Mesothelial cell of epicardium (in vitro differentiated cells): Measurements from ENCODE around the gene SYT5. TPM values are rescaled to one million over a fixed set of nuclear protein-coding genes. Genes with fewer than 3 reads are reported as not detected.

ENCODE experiments used
- DNase-seq, 2 experiments: peaks; one replicate each; pipeline ENCODE4 v3.0.0; 2021; ENCODE audit warnings: low spot score in 2 of 2; ENCODE audit not compliant: unreplicated experiment in 2 of 2
- H3K27ac Mint-ChIP-seq: 2 replicates; pipeline ENCODE4 v1.8.0; 2021; ENCODE audit warnings: mixed read lengths
- H3K27me3 Mint-ChIP-seq: 2 replicates; pipeline ENCODE4 v1.8.0; 2021; ENCODE audit warnings: low read depth, mixed read lengths
- H3K36me3 Mint-ChIP-seq: 2 replicates; pipeline ENCODE4 v1.8.0; 2021; ENCODE audit warnings: mixed read lengths
- H3K4me1 Mint-ChIP-seq: 2 replicates; pipeline ENCODE4 v1.8.0; 2021; ENCODE audit warnings: mixed read lengths
- H3K4me3 Mint-ChIP-seq: 2 replicates; pipeline ENCODE4 v1.8.0; 2021; ENCODE audit warnings: mild to moderate bottlenecking, moderate library complexity, mixed read lengths
- H3K9me3 Mint-ChIP-seq: 2 replicates; pipeline ENCODE4 v1.8.0; 2021; ENCODE audit warnings: mixed read lengths
- total RNA-seq: library from RNA; stranded (reverse); gene quantifications from 3 replicates; pipeline ENCODE4 v1.2.1, GENCODE V29; 2021
- TF ChIP-seq, protein P1 (sequence below): fragments of 200-600 bp; sonication (generic); IDR thresholded peaks from one replicate; pipeline ENCODE4 v1.5.0; 2021; ENCODE audit warnings: antibody characterized with exemption; ENCODE audit not compliant: unreplicated experiment

The SYT5 gene
- total RNA-seq, 1 donor from 2014 or later = 0.67 TPM

DNA sequence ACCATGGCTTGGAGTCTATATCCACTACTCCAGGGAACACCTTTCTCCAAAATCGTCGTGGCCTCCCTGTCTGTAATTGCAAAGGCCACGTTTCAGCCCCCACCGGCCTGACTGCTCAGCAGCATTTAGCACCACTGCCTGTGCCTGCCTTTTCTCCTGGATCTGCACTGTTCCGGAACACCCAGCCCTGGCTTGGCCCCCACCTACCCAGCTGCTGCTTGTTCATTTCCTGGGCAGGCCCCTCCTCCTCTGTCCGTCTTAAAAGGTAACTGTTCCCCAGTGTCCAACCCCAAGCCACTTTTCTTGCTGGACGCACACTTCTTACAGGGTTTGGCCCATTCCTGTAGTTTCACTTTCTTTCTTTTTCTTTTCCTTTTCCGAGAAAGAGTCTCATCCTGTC is 8.5 kb upstream of the SYT5 start:
- Mint-ChIP-seq H3K27ac (no peak overlapping the region), H3K4me3 (no peak overlapping the region)
- no peak for DNase-seq

DNA sequence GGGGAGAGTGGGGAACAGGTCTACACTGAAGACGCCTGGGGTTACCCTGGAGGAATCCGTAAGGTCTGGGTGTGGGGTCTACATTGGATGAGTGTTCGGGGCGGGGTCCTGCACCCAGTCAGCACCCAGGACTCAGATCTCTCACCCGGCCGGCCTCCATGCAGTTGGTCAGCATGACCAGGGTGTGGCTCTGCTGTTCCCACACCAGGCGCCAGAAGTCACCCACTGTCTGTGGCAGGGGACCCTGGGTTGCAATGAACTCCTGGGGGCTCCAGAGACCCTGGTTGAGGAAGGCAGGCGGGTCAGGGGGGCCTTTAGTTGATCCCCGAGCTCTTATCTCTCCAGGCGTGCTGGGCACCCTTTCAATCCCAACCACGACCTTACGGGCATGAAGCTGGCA is 6.0 kb upstream of the SYT5 start:
- Mint-ChIP-seq H3K27ac (no peak overlapping the region), H3K9me3 (no peaks in the 10 kb centered on the region), H3K4me1 (no peaks in the 10 kb centered on the region), H3K4me3 (no peak overlapping the region), H3K27me3 (peaks cover 55% of the 10 kb centered on the region), H3K36me3 (no peaks in the 10 kb centered on the region)
- no peak for DNase-seq
- TF ChIP-seq, protein P1, sequence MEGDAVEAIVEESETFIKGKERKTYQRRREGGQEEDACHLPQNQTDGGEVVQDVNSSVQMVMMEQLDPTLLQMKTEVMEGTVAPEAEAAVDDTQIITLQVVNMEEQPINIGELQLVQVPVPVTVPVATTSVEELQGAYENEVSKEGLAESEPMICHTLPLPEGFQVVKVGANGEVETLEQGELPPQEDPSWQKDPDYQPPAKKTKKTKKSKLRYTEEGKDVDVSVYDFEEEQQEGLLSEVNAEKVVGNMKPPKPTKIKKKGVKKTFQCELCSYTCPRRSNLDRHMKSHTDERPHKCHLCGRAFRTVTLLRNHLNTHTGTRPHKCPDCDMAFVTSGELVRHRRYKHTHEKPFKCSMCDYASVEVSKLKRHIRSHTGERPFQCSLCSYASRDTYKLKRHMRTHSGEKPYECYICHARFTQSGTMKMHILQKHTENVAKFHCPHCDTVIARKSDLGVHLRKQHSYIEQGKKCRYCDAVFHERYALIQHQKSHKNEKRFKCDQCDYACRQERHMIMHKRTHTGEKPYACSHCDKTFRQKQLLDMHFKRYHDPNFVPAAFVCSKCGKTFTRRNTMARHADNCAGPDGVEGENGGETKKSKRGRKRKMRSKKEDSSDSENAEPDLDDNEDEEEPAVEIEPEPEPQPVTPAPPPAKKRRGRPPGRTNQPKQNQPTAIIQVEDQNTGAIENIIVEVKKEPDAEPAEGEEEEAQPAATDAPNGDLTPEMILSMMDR = no peak

More for the DNA sequence above, 8.5 kb upstream of the SYT5 start:
- H3K9me3 Mint-ChIP-seq = no peaks in the 10 kb centered on the region
- TF ChIP-seq, protein P1 = no peak
- H3K27me3 Mint-ChIP-seq = peaks cover 45% of the 10 kb centered on the region
- no peaks in the 10 kb centered on the region for H3K36me3 Mint-ChIP-seq
- H3K4me1 Mint-ChIP-seq = no peaks in the 10 kb centered on the region

DNA sequence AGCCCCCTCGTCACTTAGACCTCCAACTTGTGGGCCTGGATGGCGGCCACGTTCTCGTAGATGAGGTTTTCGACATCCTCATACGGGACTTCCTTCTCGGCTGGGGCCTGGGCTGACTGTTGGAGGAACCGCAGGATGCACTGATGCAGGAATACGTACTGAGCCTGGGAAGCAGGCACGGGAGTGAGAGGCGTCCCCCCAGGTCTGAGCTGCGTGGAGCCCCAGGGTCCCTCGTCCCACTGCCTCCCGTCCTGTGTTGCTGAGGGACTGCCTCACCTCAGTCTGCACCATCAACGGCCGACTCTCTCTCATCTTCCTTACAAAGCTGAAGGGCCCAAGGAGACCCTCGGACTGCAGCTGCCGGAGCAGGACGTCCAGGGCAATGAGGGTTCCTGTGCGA is 1.7 kb upstream of the SYT5 start:
- Mint-ChIP-seq H3K4me3 (no peak overlapping the region), H3K4me1 (peaks cover 10% of the 10 kb centered on the region), H3K36me3 (no peaks in the 10 kb centered on the region), H3K9me3 (no peaks in the 10 kb centered on the region), H3K27ac (no peak overlapping the region), H3K27me3 (peaks cover 83% of the 10 kb centered on the region)
- no peak for DNase-seq
- TF ChIP-seq, protein P1 = no peak

DNA sequence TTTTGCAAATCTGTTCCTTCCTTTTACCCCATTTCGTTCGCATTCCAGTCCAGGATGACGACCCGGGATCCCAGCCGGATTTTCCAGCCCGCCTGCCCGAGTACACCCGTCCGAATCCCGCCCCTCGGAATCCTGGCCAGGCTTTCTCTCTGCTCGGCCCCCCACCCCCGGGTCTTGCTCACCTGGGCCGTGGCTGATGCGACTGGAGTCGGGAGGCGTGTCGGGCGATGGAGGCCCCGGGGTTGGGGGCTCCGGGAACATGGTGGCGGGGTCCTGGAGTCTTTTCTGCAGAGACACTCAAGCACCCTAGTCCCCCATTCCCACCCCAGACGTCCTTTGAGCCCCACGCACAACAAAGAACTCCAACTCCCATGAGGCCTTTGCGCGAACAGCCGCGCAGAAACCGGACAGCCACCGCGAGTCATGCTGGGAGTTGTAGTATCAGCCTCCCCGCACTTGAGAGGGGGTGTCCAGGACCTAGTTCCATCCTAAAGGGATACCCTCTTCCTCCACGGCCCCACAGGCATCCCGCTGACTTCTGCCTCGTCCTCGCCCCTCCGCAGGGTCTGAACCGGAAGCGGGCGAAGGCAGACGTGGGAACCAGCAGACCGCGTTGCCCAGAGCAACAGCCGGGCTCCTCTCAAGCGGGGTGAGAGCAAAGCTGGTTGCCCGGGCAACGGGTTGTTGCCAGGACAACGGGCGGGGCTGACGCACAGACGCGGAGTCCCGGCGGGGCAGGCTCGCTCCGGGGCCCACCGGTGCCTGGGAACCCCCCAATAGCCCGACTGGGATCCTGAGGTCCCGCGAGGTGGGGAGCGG is 1.1 kb downstream of the SYT5 start:
- H3K9me3 Mint-ChIP-seq = no peaks in the 10 kb centered on the region
- peak; percentile 65 to 84 for DNase-seq
- TF ChIP-seq, protein P1 = no peak
- peaks cover 10% of the 10 kb centered on the region for H3K4me1 Mint-ChIP-seq
- H3K4me3 Mint-ChIP-seq = peak overlapping the region; percentile 68
- peaks cover 91% of the 10 kb centered on the region for H3K27me3 Mint-ChIP-seq
- no peak overlapping the region for H3K27ac Mint-ChIP-seq
- H3K36me3 Mint-ChIP-seq = no peaks in the 10 kb centered on the region

DNA sequence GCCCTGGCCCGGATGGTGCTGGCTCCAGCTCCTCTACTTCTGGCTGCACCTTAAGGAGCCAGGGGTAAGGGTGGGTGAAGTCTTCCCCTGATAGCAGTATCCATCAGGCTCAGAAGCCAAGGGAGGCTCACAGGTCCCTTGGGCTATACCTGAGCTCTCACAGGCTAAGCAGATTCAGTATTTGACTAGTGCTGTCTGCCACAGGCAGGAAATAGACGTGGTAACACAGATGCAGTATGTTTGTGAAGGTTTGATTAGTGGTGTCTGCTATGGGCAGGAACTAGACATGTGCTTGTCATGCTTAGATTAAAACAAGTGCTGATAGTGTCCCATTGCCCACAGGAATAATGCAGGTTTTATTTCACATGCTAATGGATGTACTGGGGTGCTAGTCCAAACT is 4.0 kb downstream of the SYT5 start:
- peaks cover 18% of the 10 kb centered on the region for H3K4me1 Mint-ChIP-seq
- peaks cover 98% of the 10 kb centered on the region for H3K27me3 Mint-ChIP-seq
- H3K9me3 Mint-ChIP-seq = no peaks in the 10 kb centered on the region
- no peak overlapping the region for H3K27ac Mint-ChIP-seq
- no peak overlapping the region for H3K4me3 Mint-ChIP-seq
- TF ChIP-seq, protein P1 = no peak
- no peak for DNase-seq
- H3K36me3 Mint-ChIP-seq = no peaks in the 10 kb centered on the region
